ENCODE results near the gene GCGR.

Gene GCGR

GRCh38 chr17:81832608-81833159, 28.7 kb downstream of the GCGR start (continued):
- TF ChIP-seq PRDM2 (tag by site-specific recombination; IDR thresholded peaks at IDR 0.05; ENCODE audit: borderline replicate concordance) (0 out of 2 replicates have a peak, but pooled peaks have one; percentile 50), ZNF132 (tag by site-specific recombination; IDR thresholded peaks at IDR 0.05; ENCODE audit: borderline replicate concordance) (no peak), ZNF366 (tag by site-specific recombination; conservative IDR thresholded peaks at IDR 0.05) (no peak; the same call in 1 of the 2 replicates), ZSCAN5A (tag by site-specific recombination; IDR thresholded peaks at IDR 0.05) (no peak), ZBTB1 (tag by site-specific recombination; IDR thresholded peaks at IDR 0.05) (no peak), MEIS1 (CRISPR knock-in tag; IDR thresholded peaks at IDR 0.05; ENCODE audit: borderline replicate concordance) (no peak), ZNF221 (tag by site-specific recombination; IDR thresholded peaks at IDR 0.05; ENCODE audit: borderline replicate concordance) (no peak), ZNF175 (tag by site-specific recombination; IDR thresholded peaks at IDR 0.05) (no peak), ZIC2 (tag by site-specific recombination; IDR thresholded peaks at IDR 0.05) (peak; percentile 80), ZNF654 (tag by site-specific recombination; IDR thresholded peaks at IDR 0.05; ENCODE audit: low read depth) (no peak), ZNF670 (tag by site-specific recombination; IDR thresholded peaks at IDR 0.05; ENCODE audit: low read depth) (no peak), INSM2 (tag by site-specific recombination; IDR thresholded peaks at IDR 0.05) (no peak), ZNF791 (tag by site-specific recombination; IDR thresholded peaks at IDR 0.05) (no peak), ZNF121 (tag by site-specific recombination; IDR thresholded peaks at IDR 0.05) (0 out of 2 replicates have a peak, but pooled peaks have one; percentile 37), BCL11A (tag by site-specific recombination; IDR thresholded peaks at IDR 0.05; ENCODE audit: low read depth) (no peak), PRDM6 (tag by site-specific recombination; IDR thresholded peaks at IDR 0.05) (no peak), PBX3 (CRISPR knock-in tag; IDR thresholded peaks at IDR 0.05) (peak; percentile 66; the same call in 1 of the 2 replicates), ZNF311 (tag by site-specific recombination; IDR thresholded peaks at IDR 0.05; ENCODE audit: borderline replicate concordance) (no peak), ZNF544 (tag by site-specific recombination; IDR thresholded peaks at IDR 0.05) (no peak), ZNF19 (tag by site-specific recombination; IDR thresholded peaks at IDR 0.05; ENCODE audit: low read depth) (no peak), ZNF426 (tag by site-specific recombination; IDR thresholded peaks at IDR 0.05) (no peak)
